K562 (cell line): ENCODE data around the gene SCARF2. TPM values are rescaled to one million over a fixed set of nuclear protein-coding genes. Genes with fewer than 3 reads are reported as not detected.
"Not testable (repeated sequence)": the region's sequence is repeated elsewhere in the genome, so short reads cannot be mapped to it uniquely, and the experiment has no call there.

Experiments
- ARID3B ChIP-seq: fragments of 250-450 bp; sonication (Bioruptor Pico); IDR thresholded peaks from 2 replicates; pipeline ENCODE4 v1.4.0; 2020; ENCODE audit warnings: borderline replicate concordance
- CAMTA2 ChIP-seq: fragments of 250-450 bp; sonication (Bioruptor Pico); conservative IDR thresholded peaks from 2 replicates; pipeline ENCODE4 v1.5.1; 2022
- CBFB ChIP-seq: sonication (generic); formaldehyde crosslinking; IDR thresholded peaks from 2 replicates; pipeline ENCODE4 v1.4.0; 2020; ENCODE audit warnings: mild to moderate bottlenecking, missing genetic modification reagents
- IRF2 ChIP-seq: sonication (generic); formaldehyde crosslinking; IDR thresholded peaks from 2 replicates; pipeline ENCODE4 v1.8.1; 2022; ENCODE audit warnings: mild to moderate bottlenecking, missing genetic modification reagents
- NONO ChIP-seq, 2 experiments: fragments of 200-400 bp in 1 of 2; fragments of 450-650 bp in 1 of 2; formaldehyde crosslinking in 1 of 2; IDR thresholded peaks; 2 replicates each; pipeline ENCODE4 v1.6.1; 2017; ENCODE audit warnings: low read depth in 2 of 2, mild to moderate bottlenecking in 2 of 2, moderate library complexity in 2 of 2, low read length in 1 of 2
- POLR2B ChIP-seq: fragments of 450-650 bp; IDR thresholded peaks from 2 replicates; pipeline ENCODE4 v1.6.1; 2018; ENCODE audit warnings: low read depth; ENCODE audit not compliant: partially characterized antibody
- TSC22D4 ChIP-seq: fragments of 450-650 bp; IDR thresholded peaks from 2 replicates; pipeline ENCODE4 v1.6.1; 2016; ENCODE audit warnings: missing genetic modification characterization, missing biosample characterization, control low read depth
- ZNF740 ChIP-seq, 3 experiments: fragments of 200-800 bp in 1 of 3; sonication (Bioruptor generic) in 1 of 3; sonication (generic) in 1 of 3; formaldehyde crosslinking in 1 of 3; IDR thresholded peaks; 2 replicates each; pipeline versions ENCODE4 v1.6.1 to v1.8.0; 2016 to 2022; ENCODE audit warnings: mild to moderate bottlenecking in 2 of 3, missing compliant biosample characterization in 2 of 3, missing genetic modification characterization in 2 of 3, missing genetic modification reagents in 1 of 3
- polyA plus RNA-seq, 8 experiments: library from polyadenylated mRNA; depleted of rRNA in 4 of 8; stranded (reverse) in 5 of 8; unstranded in 3 of 8; fragments of >200 nt; fragmentation: Nextera tagmentation in 2 of 8; fragmentation: Illumina TruSeq in 1 of 8; extraction: Ambion mirVana in 2 of 8; extraction: Trizol in 1 of 8; gene quantifications; 2 replicates each; pipeline versions ENCODE4 v1.2.1 to v1.2.3, GENCODE V29; 2011 to 2014; ENCODE audit warnings: inconsistent platforms in 1 of 8, missing spikeins in 1 of 8
- total RNA-seq, 7 experiments: library from RNA; depleted of rRNA in 6 of 7; stranded (reverse); fragments of >200 nt in 6 of 7; fragmentation: Illumina TruSeq in 2 of 7; extraction: Trizol in 2 of 7; gene quantifications; 2 replicates each; pipeline versions ENCODE4 v1.2.1 to v1.2.3, GENCODE V29; 2011 to 2021; ENCODE audit warnings: low replicate concordance in 1 of 7

The SCARF2 gene
- total and polyA plus RNA-seq, 9 of the 15 experiments (the other 6 are each of a cell fraction or from before 2014, with no cell fraction given), result 0.06 to 0.32 (median 0.21) TPM; not detected in 5

- peak; percentile 70; the same call in 1 of the 2 replicates for TF ChIP-seq TSC22D4
- 0 out of 4 replicates have a peak, but pooled peaks of 1 of the 2 experiments have one; percentile 41 for TF ChIP-seq NONO (IDR thresholded peaks at IDR 0.05; ENCODE audit: low read depth in 2 of 2, low read length in 1 of 2)
- 0 out of 2 replicates have a peak, but pooled peaks have one; percentile 10 for TF ChIP-seq ARID3B (CRISPR knock-in tag)
- TF ChIP-seq POLR2B, result peak; percentile 21
- 0 out of 2 replicates have a peak, but pooled peaks have one; percentile 58 for TF ChIP-seq CAMTA2 (CRISPR knock-in tag)
- TF ChIP-seq CBFB (CRISPR knock-in tag), result 0 out of 2 replicates have a peak, but pooled peaks have one; percentile 68
- TF ChIP-seq IRF2, result 0 out of 2 replicates have a peak, but pooled peaks have one; percentile 72
- peak; percentile 15; the same call in 1 of the 2 replicates for TF ChIP-seq ZNF740 (CRISPR knock-in tag; IDR thresholded peaks at IDR 0.05)
- TF ChIP-seq ZNF740 (tag; IDR thresholded peaks at IDR 0.05), result not testable (repeated sequence)
Observed at GRCh38 chr22:20451129-20451778, 13.6 kb upstream of the SCARF2 start (continued).
